Stomach (tissue), 4 donors: ENCODE data around the gene TMEM256.

ENCODE experiments used
- EP300 ChIP-seq: sonication (generic); formaldehyde crosslinking; IDR thresholded peaks from one replicate; pipeline ENCODE4 v1.6.1; 2017; ENCODE audit warnings: antibody characterized with exemption
- POLR2A ChIP-seq, 4 donors: fragments of 450-650 bp; IDR thresholded peaks; one replicate each; pipeline ENCODE4 v1.6.1; 2016; ENCODE audit warnings: antibody characterized with exemption in 4 of 4, control low read depth in 2 of 4, mild to moderate bottlenecking in 1 of 4, moderate library complexity in 1 of 4
- POLR2AphosphoS5 ChIP-seq, 3 donors: sonication (generic); formaldehyde crosslinking; IDR thresholded peaks; one replicate each; pipeline ENCODE4 v1.6.1; 2016; ENCODE audit warnings: antibody characterized with exemption in 3 of 3
- TF ChIP-seq, protein P1 (sequence below), 7 experiments: fragments of 450-650 bp in 4 of 7; fragments of 200-600 bp in 3 of 7; sonication (generic) in 3 of 7; IDR thresholded peaks; one replicate each; pipeline ENCODE4 v1.5.1; 2016 to 2019; ENCODE audit warnings: antibody characterized with exemption in 7 of 7, control low read depth in 2 of 7, mild to moderate bottlenecking in 1 of 7

DNA sequence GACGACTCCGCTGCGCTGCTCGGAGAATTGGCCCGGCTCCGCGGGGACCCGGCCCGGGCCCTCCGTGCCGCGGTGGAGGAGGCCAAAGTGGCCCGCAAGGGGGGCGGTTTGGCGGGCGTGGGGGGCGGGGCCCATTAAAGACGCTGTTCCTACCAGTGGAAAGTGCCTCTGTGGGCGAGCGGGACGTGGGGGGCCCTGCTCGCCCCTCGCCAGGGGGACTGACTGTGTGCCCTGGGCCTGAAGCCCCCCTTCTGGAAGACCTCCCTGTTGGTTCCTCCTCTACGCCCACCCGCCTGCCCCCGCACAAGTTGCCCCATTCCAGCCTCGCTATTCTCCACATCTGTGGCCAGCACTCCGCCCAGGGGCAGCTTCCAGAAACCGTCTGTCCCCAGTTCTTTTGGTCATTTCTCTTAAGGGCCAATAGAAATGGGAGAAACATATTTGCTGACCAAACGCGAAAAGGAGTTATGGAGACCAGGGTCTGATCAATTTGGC is 33.5 kb upstream of the TMEM256 start:
- TF ChIP-seq, protein P1, sequence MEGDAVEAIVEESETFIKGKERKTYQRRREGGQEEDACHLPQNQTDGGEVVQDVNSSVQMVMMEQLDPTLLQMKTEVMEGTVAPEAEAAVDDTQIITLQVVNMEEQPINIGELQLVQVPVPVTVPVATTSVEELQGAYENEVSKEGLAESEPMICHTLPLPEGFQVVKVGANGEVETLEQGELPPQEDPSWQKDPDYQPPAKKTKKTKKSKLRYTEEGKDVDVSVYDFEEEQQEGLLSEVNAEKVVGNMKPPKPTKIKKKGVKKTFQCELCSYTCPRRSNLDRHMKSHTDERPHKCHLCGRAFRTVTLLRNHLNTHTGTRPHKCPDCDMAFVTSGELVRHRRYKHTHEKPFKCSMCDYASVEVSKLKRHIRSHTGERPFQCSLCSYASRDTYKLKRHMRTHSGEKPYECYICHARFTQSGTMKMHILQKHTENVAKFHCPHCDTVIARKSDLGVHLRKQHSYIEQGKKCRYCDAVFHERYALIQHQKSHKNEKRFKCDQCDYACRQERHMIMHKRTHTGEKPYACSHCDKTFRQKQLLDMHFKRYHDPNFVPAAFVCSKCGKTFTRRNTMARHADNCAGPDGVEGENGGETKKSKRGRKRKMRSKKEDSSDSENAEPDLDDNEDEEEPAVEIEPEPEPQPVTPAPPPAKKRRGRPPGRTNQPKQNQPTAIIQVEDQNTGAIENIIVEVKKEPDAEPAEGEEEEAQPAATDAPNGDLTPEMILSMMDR (IDR thresholded peaks at IDR 0.05): no peak
- TF ChIP-seq POLR2A (IDR thresholded peaks at IDR 0.05) (no peak), POLR2AphosphoS5 (IDR thresholded peaks at IDR 0.05) (no peak), EP300 (no peak)
